ENCODE measurements around the gene DUXB. TPM values are rescaled to one million over a fixed set of nuclear protein-coding genes. Genes with fewer than 3 reads are reported as not detected.
A peak's percentile ranks its signal among the peaks of the same experiment; 100 is the strongest.

The DUXB gene
- total and polyA plus RNA-seq, 5 donors from 2014 or later, result not detected

GRCh38 chr16:75660321-75660720 is 40.9 kb downstream of the DUXB start:
- peaks cover 24% of the 10 kb centered on the region for H3K36me3 Mint-ChIP-seq
- H3K9me3 Mint-ChIP-seq, result no peaks in the 10 kb centered on the region
- Histone ChIP-seq H3K9me3 (ENCODE audit: control insufficient read depth in 2 of 2, low read length in 2 of 2) (no peaks in the 10 kb centered on the region), H3K4me3 (ENCODE audit: low read depth, low read length) (no peak overlapping the region), H3K27ac (ENCODE audit: insufficient read depth, low read length, poor library complexity, severe bottlenecking) (no peak overlapping the region), H3K27me3 (ENCODE audit: control insufficient read depth, insufficient read depth, low read length) (no peaks in the 10 kb centered on the region), H3K36me3 (ENCODE audit: control insufficient read depth, insufficient read depth, low read length) (peaks cover 50% of the 10 kb centered on the region), H3K4me1 (ENCODE audit: control insufficient read depth, insufficient read depth, low read length, poor library complexity, severe bottlenecking) (no peaks in the 10 kb centered on the region)
- H3K27me3 Mint-ChIP-seq, result no peaks in the 10 kb centered on the region
- no peak overlapping the region for H3K4me3 Mint-ChIP-seq
- ATAC-seq (ENCODE audit: low read depth in 2 of 2), result no peak
- H3K4me1 Mint-ChIP-seq, result peaks cover 17 to 24% (median 20%) of the 10 kb centered on the region in 4 donors
- no peak overlapping the region for H3K27ac Mint-ChIP-seq
- DNase-seq, result no peak

GRCh38 chr16:75658175-75658574 is 43.1 kb downstream of the DUXB start:
- H3K27ac ChIP-seq (ENCODE audit: insufficient read depth, low read length, poor library complexity, severe bottlenecking), result peak overlapping the region; percentile 23
- no peaks in the 10 kb centered on the region for H3K9me3 ChIP-seq (ENCODE audit: control insufficient read depth in 2 of 2, low read length in 2 of 2)
- no peaks in the 10 kb centered on the region for H3K27me3 ChIP-seq (ENCODE audit: control insufficient read depth, insufficient read depth, low read length)
- H3K4me3 Mint-ChIP-seq, result no peak overlapping the region
- DNase-seq (no peak), ATAC-seq (ENCODE audit: low read depth in 2 of 2) (no peak)
- no peaks in the 10 kb centered on the region for H3K27me3 Mint-ChIP-seq
- peaks cover 66% of the 10 kb centered on the region for H3K36me3 ChIP-seq (ENCODE audit: control insufficient read depth, insufficient read depth, low read length)
- no peak overlapping the region for H3K27ac Mint-ChIP-seq
- H3K4me3 ChIP-seq (ENCODE audit: low read depth, low read length), result no peak overlapping the region
- peaks cover 31 to 41% (median 36%) of the 10 kb centered on the region in 4 donors for H3K4me1 Mint-ChIP-seq
- H3K36me3 Mint-ChIP-seq, result peaks cover 40% of the 10 kb centered on the region
- peaks cover 11% of the 10 kb centered on the region for H3K4me1 ChIP-seq (ENCODE audit: control insufficient read depth, insufficient read depth, low read length, poor library complexity, severe bottlenecking)
- H3K9me3 Mint-ChIP-seq, result no peaks in the 10 kb centered on the region

- Histone ChIP-seq H3K4me1 (ENCODE audit: control insufficient read depth, insufficient read depth, low read length, poor library complexity, severe bottlenecking) (peaks cover 47% of the 10 kb centered on the region), H3K27ac (ENCODE audit: insufficient read depth, low read length, poor library complexity, severe bottlenecking) (peak overlapping the region; percentile 97), H3K27me3 (ENCODE audit: control insufficient read depth, insufficient read depth, low read length) (no peaks in the 10 kb centered on the region), H3K36me3 (ENCODE audit: control insufficient read depth, insufficient read depth, low read length) (peaks cover 55% of the 10 kb centered on the region), H3K4me3 (ENCODE audit: low read depth, low read length) (peak overlapping the region; percentile 100), H3K9me3 (ENCODE audit: control insufficient read depth in 2 of 2, low read length in 2 of 2) (no peaks in the 10 kb centered on the region)
- H3K36me3 Mint-ChIP-seq, result peaks cover 46% of the 10 kb centered on the region
- no peaks in the 10 kb centered on the region for H3K9me3 Mint-ChIP-seq
- ATAC-seq (ENCODE audit: low read depth in 2 of 2), result no peak
- DNase-seq, result no peak
- H3K4me1 Mint-ChIP-seq, result peaks cover 51 to 72% (median 65%) of the 10 kb centered on the region in 4 donors
- peak overlapping the region; percentile 66 to 94 (median 68) for H3K4me3 Mint-ChIP-seq
- H3K27ac Mint-ChIP-seq, result peak overlapping the region in 2 of 3 donors; percentile 13 to 89
- no peaks in the 10 kb centered on the region for H3K27me3 Mint-ChIP-seq
Observed at GRCh38 chr16:75653922-75654321, 47.3 kb downstream of the DUXB start.

- Mint-ChIP-seq H3K27me3 (no peaks in the 10 kb centered on the region), H3K27ac (peak overlapping the region; percentile 99 to 100 (median 99)), H3K4me1 (peaks cover 36 to 74% (median 58%) of the 10 kb centered on the region in 4 donors), H3K4me3 (peak overlapping the region; percentile 94 to 100 (median 100)), H3K36me3 (peaks cover 28% of the 10 kb centered on the region), H3K9me3 (peaks cover 0 to 2% (median 0%) of the 10 kb centered on the region in 7 donors)
- peak overlapping the region; percentile 97 for H3K27ac ChIP-seq (ENCODE audit: insufficient read depth, low read length, poor library complexity, severe bottlenecking)
- H3K4me3 ChIP-seq (ENCODE audit: low read depth, low read length), result peak overlapping the region; percentile 100
- peaks cover 23% of the 10 kb centered on the region for H3K36me3 ChIP-seq (ENCODE audit: control insufficient read depth, insufficient read depth, low read length)
- peak; percentile 33 to 34 for ATAC-seq (ENCODE audit: low read depth in 2 of 2)
- no peaks in the 10 kb centered on the region for H3K9me3 ChIP-seq (ENCODE audit: control insufficient read depth in 2 of 2, low read length in 2 of 2)
- peak; percentile 80 to 89 (median 89) for DNase-seq
- no peaks in the 10 kb centered on the region for H3K27me3 ChIP-seq (ENCODE audit: control insufficient read depth, insufficient read depth, low read length)
- H3K4me1 ChIP-seq (ENCODE audit: control insufficient read depth, insufficient read depth, low read length, poor library complexity, severe bottlenecking), result peaks cover 73% of the 10 kb centered on the region
Observed at GRCh38 chr16:75648265-75649076, 52.8 kb downstream of the DUXB start.

- H3K9me3 ChIP-seq (ENCODE audit: control insufficient read depth in 2 of 2, low read length in 2 of 2), result no peaks in the 10 kb centered on the region
- peaks cover 28% of the 10 kb centered on the region for H3K36me3 Mint-ChIP-seq
- ATAC-seq (ENCODE audit: low read depth in 2 of 2) (peak; percentile 88 to 89), DNase-seq (peak; percentile 91 to 97 (median 95))
- peaks cover 0 to 2% (median 0%) of the 10 kb centered on the region in 7 donors for H3K9me3 Mint-ChIP-seq
- no peaks in the 10 kb centered on the region for H3K27me3 Mint-ChIP-seq
- peak within 1 kb of the TSS; percentile 99 to 100 (median 99) for H3K27ac Mint-ChIP-seq
- no peaks in the 10 kb centered on the region for H3K27me3 ChIP-seq (ENCODE audit: control insufficient read depth, insufficient read depth, low read length)
- peaks cover 27% of the 10 kb centered on the region for H3K36me3 ChIP-seq (ENCODE audit: control insufficient read depth, insufficient read depth, low read length)
- H3K27ac ChIP-seq (ENCODE audit: insufficient read depth, low read length, poor library complexity, severe bottlenecking), result peak within 1 kb of the TSS; percentile 97
- peaks cover 40 to 74% (median 57%) of the 10 kb centered on the region in 4 donors for H3K4me1 Mint-ChIP-seq
- peak within 1 kb of the TSS; percentile 98 to 100 (median 100) for H3K4me3 Mint-ChIP-seq
- H3K4me3 ChIP-seq (ENCODE audit: low read depth, low read length), result peak within 1 kb of the TSS; percentile 100
- peaks cover 65% of the 10 kb centered on the region for H3K4me1 ChIP-seq (ENCODE audit: control insufficient read depth, insufficient read depth, low read length, poor library complexity, severe bottlenecking)
Observed at GRCh38 chr16:75647492-75648264, 53.6 kb downstream of the DUXB start, which contains the start of the genes KARS1 and TERF2IP. TSS of gene KARS1 (minus strand) at chr16:75647665. CDS start at chr16:75647639, 26 bp downstream. TSS of gene TERF2IP (plus strand) at chr16:75647773. CDS start at chr16:75647883, 110 bp downstream.

GRCh38 chr16:75647112-75647491 is 54.2 kb downstream of the DUXB start:
- H3K27me3 ChIP-seq (ENCODE audit: control insufficient read depth, insufficient read depth, low read length), result no peaks in the 10 kb centered on the region
- H3K36me3 ChIP-seq (ENCODE audit: control insufficient read depth, insufficient read depth, low read length), result peaks cover 30% of the 10 kb centered on the region
- ATAC-seq (ENCODE audit: low read depth in 2 of 2) (peak; percentile 2 to 3), DNase-seq (no peak)
- peak overlapping the region; percentile 100 for H3K4me3 ChIP-seq (ENCODE audit: low read depth, low read length)
- H3K27ac ChIP-seq (ENCODE audit: insufficient read depth, low read length, poor library complexity, severe bottlenecking), result peak overlapping the region; percentile 97
- H3K9me3 ChIP-seq (ENCODE audit: control insufficient read depth in 2 of 2, low read length in 2 of 2), result no peaks in the 10 kb centered on the region
- peaks cover 28% of the 10 kb centered on the region for H3K36me3 Mint-ChIP-seq
- no peaks in the 10 kb centered on the region for H3K27me3 Mint-ChIP-seq
- peak overlapping the region; percentile 95 to 100 (median 99) for H3K27ac Mint-ChIP-seq
- H3K9me3 Mint-ChIP-seq, result peaks cover 0 to 2% (median 0%) of the 10 kb centered on the region in 7 donors
- peak overlapping the region; percentile 98 to 100 (median 100) for H3K4me3 Mint-ChIP-seq
- peaks cover 38 to 75% (median 55%) of the 10 kb centered on the region in 4 donors for H3K4me1 Mint-ChIP-seq
- peaks cover 60% of the 10 kb centered on the region for H3K4me1 ChIP-seq (ENCODE audit: control insufficient read depth, insufficient read depth, low read length, poor library complexity, severe bottlenecking)

GRCh38 chr16:75644240-75645012 is 56.8 kb downstream of the DUXB start:
- H3K4me1 Mint-ChIP-seq, result peaks cover 27 to 68% (median 44%) of the 10 kb centered on the region in 4 donors
- Histone ChIP-seq H3K36me3 (ENCODE audit: control insufficient read depth, insufficient read depth, low read length) (peaks cover 54% of the 10 kb centered on the region), H3K4me3 (ENCODE audit: low read depth, low read length) (peak overlapping the region; percentile 41)

More at GRCh38 chr16:75644240-75645012, 56.8 kb downstream of the DUXB start:
- Histone ChIP-seq H3K4me1 (ENCODE audit: control insufficient read depth, insufficient read depth, low read length, poor library complexity, severe bottlenecking) (peaks cover 34% of the 10 kb centered on the region), H3K9me3 (ENCODE audit: control insufficient read depth in 2 of 2, low read length in 2 of 2) (no peaks in the 10 kb centered on the region), H3K27ac (ENCODE audit: insufficient read depth, low read length, poor library complexity, severe bottlenecking) (peak overlapping the region; percentile 15), H3K27me3 (ENCODE audit: control insufficient read depth, insufficient read depth, low read length) (no peaks in the 10 kb centered on the region)
- no peaks in the 10 kb centered on the region for H3K27me3 Mint-ChIP-seq
- H3K4me3 Mint-ChIP-seq, result peak overlapping the region; percentile 57 to 84 (median 75)
- peaks cover 37% of the 10 kb centered on the region for H3K36me3 Mint-ChIP-seq
- DNase-seq (peak in 2 of 3 donors; percentile 25 to 56), ATAC-seq (ENCODE audit: low read depth in 2 of 2) (no peak)
- H3K27ac Mint-ChIP-seq, result peak overlapping the region; percentile 52 to 74 (median 54)
- H3K9me3 Mint-ChIP-seq, result peaks cover 0 to 2% (median 0%) of the 10 kb centered on the region in 7 donors
